ENCODE results near the gene INPP4B. TPM values are rescaled to one million over a fixed set of nuclear protein-coding genes. Genes with fewer than 3 reads are reported as not detected.

INPP4B gene
- total RNA-seq, 2 experiments from 2014 or later, result 23.5 to 29.7 TPM

- DNase-seq (no peak), ATAC-seq (no peak)
- Mint-ChIP-seq H3K4me3 (no peak overlapping the region), H3K9me3 (ENCODE audit: low read depth) (no peaks in the 10 kb centered on the region), H3K36me3 (peaks cover 1% of the 10 kb centered on the region), H3K4me1 (no peaks in the 10 kb centered on the region), H3K27me3 (no peaks in the 10 kb centered on the region), H3K27ac (no peak overlapping the region)
- CTCF ChIA-PET, result no interaction called here
These were observed 393.8 kb downstream of the INPP4B start for GRCh38 chr4:142452161-142452855.

- Mint-ChIP-seq H3K27me3 (no peaks in the 10 kb centered on the region), H3K27ac (no peak overlapping the region), H3K4me3 (no peak overlapping the region), H3K36me3 (no peaks in the 10 kb centered on the region), H3K9me3 (ENCODE audit: low read depth) (no peaks in the 10 kb centered on the region), H3K4me1 (no peaks in the 10 kb centered on the region)
- ATAC-seq (no peak), DNase-seq (no peak)
- CTCF ChIA-PET, result no interaction called here
These were observed 396.2 kb downstream of the INPP4B start for GRCh38 chr4:142449771-142450373.

- CTCF ChIA-PET, result no interaction called here
- ATAC-seq (no peak), DNase-seq (no peak)
- no peaks in the 10 kb centered on the region for H3K36me3 Mint-ChIP-seq
- no peak overlapping the region for H3K4me3 Mint-ChIP-seq
- no peak overlapping the region for H3K27ac Mint-ChIP-seq
- H3K9me3 Mint-ChIP-seq (ENCODE audit: low read depth), result peaks cover 4% of the 10 kb centered on the region
- no peaks in the 10 kb centered on the region for H3K27me3 Mint-ChIP-seq
- H3K4me1 Mint-ChIP-seq, result no peaks in the 10 kb centered on the region
These were observed 399.1 kb downstream of the INPP4B start for GRCh38 chr4:142447009-142447408.

- Mint-ChIP-seq H3K27me3 (no peaks in the 10 kb centered on the region), H3K27ac (no peak overlapping the region), H3K36me3 (peaks cover 1% of the 10 kb centered on the region), H3K4me3 (no peak overlapping the region), H3K9me3 (ENCODE audit: low read depth) (peaks cover 4% of the 10 kb centered on the region), H3K4me1 (no peaks in the 10 kb centered on the region)
- ATAC-seq (no peak), DNase-seq (no peak)
- CTCF ChIA-PET, result no interaction called here
These were observed 402.6 kb downstream of the INPP4B start for GRCh38 chr4:142443469-142443868.

- no peak for DNase-seq
- peaks cover 7% of the 10 kb centered on the region for H3K9me3 Mint-ChIP-seq (ENCODE audit: low read depth)
- CTCF ChIA-PET, result no interaction called here
These were observed 406.0 kb downstream of the INPP4B start for GRCh38 chr4:142440093-142440492.

GRCh38 chr4:142435599-142436235, 410.4 kb downstream of the INPP4B start:
- Mint-ChIP-seq H3K4me3 (no peak overlapping the region), H3K9me3 (ENCODE audit: low read depth) (peaks cover 2% of the 10 kb centered on the region), H3K4me1 (peaks cover 4% of the 10 kb centered on the region), H3K27me3 (no peaks in the 10 kb centered on the region), H3K36me3 (peaks cover 8% of the 10 kb centered on the region), H3K27ac (no peak overlapping the region)
- DNase-seq (no peak), ATAC-seq (no peak)
- CTCF ChIA-PET, result no interaction called here

More at GRCh38 chr4:142440093-142440492, 406.0 kb downstream of the INPP4B start:
- Mint-ChIP-seq H3K27ac (no peak overlapping the region), H3K4me3 (no peak overlapping the region), H3K4me1 (peaks cover 2% of the 10 kb centered on the region), H3K36me3 (peaks cover 8% of the 10 kb centered on the region), H3K27me3 (no peaks in the 10 kb centered on the region)
- ATAC-seq, result no peak

- ATAC-seq (peak; percentile 33), DNase-seq (no peak)
- Mint-ChIP-seq H3K9me3 (ENCODE audit: low read depth) (peaks cover 2% of the 10 kb centered on the region), H3K4me3 (no peak overlapping the region), H3K27ac (no peak overlapping the region), H3K4me1 (peaks cover 4% of the 10 kb centered on the region), H3K36me3 (peaks cover 9% of the 10 kb centered on the region), H3K27me3 (no peaks in the 10 kb centered on the region)
- CTCF ChIA-PET, result interaction anchor here (0.6 kb wide), 1 partner anchor 119 kb away, joined by 3 read pairs; no protein-coding TSS in a partner anchor
These were observed 411.4 kb downstream of the INPP4B start for GRCh38 chr4:142434519-142435224.

- DNase-seq, result no peak
- H3K36me3 Mint-ChIP-seq, result peaks cover 2% of the 10 kb centered on the region
- no peak overlapping the region for H3K4me3 Mint-ChIP-seq
- no peaks in the 10 kb centered on the region for H3K27me3 Mint-ChIP-seq
- H3K27ac Mint-ChIP-seq, result no peak overlapping the region
- ATAC-seq, result no peak
- CTCF ChIA-PET, result no interaction called here
- H3K4me1 Mint-ChIP-seq, result no peaks in the 10 kb centered on the region
- H3K9me3 Mint-ChIP-seq (ENCODE audit: low read depth), result no peaks in the 10 kb centered on the region
These were observed 417.4 kb downstream of the INPP4B start for GRCh38 chr4:142428715-142429114.

- H3K36me3 Mint-ChIP-seq, result peaks cover 4% of the 10 kb centered on the region
- DNase-seq, result no peak
- H3K27ac Mint-ChIP-seq, result no peak overlapping the region
- H3K9me3 Mint-ChIP-seq (ENCODE audit: low read depth), result no peaks in the 10 kb centered on the region
- no peaks in the 10 kb centered on the region for H3K4me1 Mint-ChIP-seq
- CTCF ChIA-PET, result no interaction called here
- no peak for ATAC-seq
- H3K4me3 Mint-ChIP-seq, result no peak overlapping the region
- no peaks in the 10 kb centered on the region for H3K27me3 Mint-ChIP-seq
These were observed 418.6 kb downstream of the INPP4B start for GRCh38 chr4:142427456-142427855.

- H3K27me3 Mint-ChIP-seq, result no peaks in the 10 kb centered on the region
- H3K4me1 Mint-ChIP-seq, result peaks cover 3% of the 10 kb centered on the region
- H3K4me3 Mint-ChIP-seq, result no peak overlapping the region
- CTCF ChIA-PET, result no interaction called here
- no peak for ATAC-seq
- no peak overlapping the region for H3K27ac Mint-ChIP-seq
- peaks cover 1% of the 10 kb centered on the region for H3K36me3 Mint-ChIP-seq
- DNase-seq, result no peak
- no peaks in the 10 kb centered on the region for H3K9me3 Mint-ChIP-seq (ENCODE audit: low read depth)
These were observed 422.2 kb downstream of the INPP4B start for GRCh38 chr4:142423861-142424260.

- no peak overlapping the region for H3K27ac Mint-ChIP-seq
- CTCF ChIA-PET, result interaction anchor here (2.2 kb wide), 1 partner anchor 11 kb away, joined by 6 read pairs; no protein-coding TSS in a partner anchor
These were observed 425.6 kb downstream of the INPP4B start for GRCh38 chr4:142420311-142421095.

GRCh38 chr4:142419712-142420111, 426.4 kb downstream of the INPP4B start:
- H3K27ac Mint-ChIP-seq, result no peak overlapping the region
- CTCF ChIA-PET, result interaction anchor here (1.5 kb wide), 1 partner anchor 41 kb away, joined by 3 read pairs; no protein-coding TSS in a partner anchor
- no peak overlapping the region for H3K4me3 Mint-ChIP-seq
- H3K4me1 Mint-ChIP-seq, result peaks cover 30% of the 10 kb centered on the region
- peaks cover 4% of the 10 kb centered on the region for H3K36me3 Mint-ChIP-seq
- DNase-seq (no peak), ATAC-seq (no peak)
- no peaks in the 10 kb centered on the region for H3K27me3 Mint-ChIP-seq
- H3K9me3 Mint-ChIP-seq (ENCODE audit: low read depth), result no peaks in the 10 kb centered on the region

More at GRCh38 chr4:142420311-142421095, 425.6 kb downstream of the INPP4B start:
- no peaks in the 10 kb centered on the region for H3K9me3 Mint-ChIP-seq (ENCODE audit: low read depth)
- H3K27me3 Mint-ChIP-seq, result no peaks in the 10 kb centered on the region
- no peak overlapping the region for H3K4me3 Mint-ChIP-seq
- H3K36me3 Mint-ChIP-seq, result peaks cover 1% of the 10 kb centered on the region
- peaks cover 25% of the 10 kb centered on the region for H3K4me1 Mint-ChIP-seq
- no peak for DNase-seq
- no peak for ATAC-seq

- no peak for DNase-seq
- Mint-ChIP-seq H3K36me3 (peaks cover 4% of the 10 kb centered on the region), H3K9me3 (ENCODE audit: low read depth) (no peaks in the 10 kb centered on the region), H3K4me1 (peaks cover 36% of the 10 kb centered on the region), H3K4me3 (no peak overlapping the region), H3K27me3 (no peaks in the 10 kb centered on the region), H3K27ac (no peak overlapping the region)
- CTCF ChIA-PET, result interaction anchor here (1.5 to 3.0 kb wide), 2 partner anchors 12 to 42 kb away, joined by 3 to 26 read pairs; no protein-coding TSS in a partner anchor
- no peak for ATAC-seq
These were observed 427.4 kb downstream of the INPP4B start for GRCh38 chr4:142418697-142419096.

Data from activated CD8-positive, alpha-beta memory T cell treated with anti-CD3 and anti-CD28 coated beads, Interleukin-2, amount 10 ng/mL, durations not matched to agents 7 days and 5 days (primary cell).